K562 (cell line): Measurements from ENCODE around the gene NSMF. TPM values are rescaled to one million over a fixed set of nuclear protein-coding genes. Genes with fewer than 3 reads are reported as not detected.
A peak's percentile ranks its signal among the peaks of the same experiment; 100 is the strongest.

Experiments used
- ATAC-seq: fragments of 200-7000 bp; cut with Tn5 transposase; 3 replicates; pipeline ENCODE4 v1.9.1; 2020; ENCODE audit warnings: moderate library complexity
- BruUV-seq: library from RNA; stranded (reverse); fragments of 400-500 nt; replicated peaks from 2 replicates; lab custom pipeline; 2021; lab: Mats Ljungman, UMichigan
- CTCF ChIA-PET: fragments of 300-600 bp; formaldehyde crosslinking; extraction: SDS; loops from one replicate; lab custom pipeline; 2021; ENCODE audit warnings: low intra/inter-chr PET ratio; lab: Yijun Ruan, JAX
- POLR2A ChIA-PET: fragments of 300-600, 350-650 bp; sonication (Branson Sonifier 250); formaldehyde crosslinking; extraction: SDS; loops from one replicate; lab custom pipeline; 2021; ENCODE audit warnings: antibody characterized with exemption, inconsistent platforms; lab: Yijun Ruan, JAX
- DNase-seq, 4 experiments: peaks; one replicate each; pipeline versions ENCODE4 v3.0.0 to v3.0.0-alpha.2; 2011 to 2018; ENCODE audit warnings: low spot score in 3 of 4, mixed read lengths in 3 of 4; ENCODE audit errors: extremely low read depth in 1 of 4
- FAIRE-seq: peaks from 2 replicates; lab custom pipeline; 2011; peaks lifted over from hg19 to GRCh38; lab: Jason Lieb, UNC
- H2AFZ ChIP-seq: 2 replicates; pipeline ENCODE4 v1.6.0; 2011; ENCODE audit warnings: low read depth, low read length, control low read depth, inconsistent platforms
- H3K27ac ChIP-seq: fragments of 200-600 bp; 3 replicates; pipeline ENCODE4 v1.8.0; 2011; ENCODE audit warnings: low read depth, mild to moderate bottlenecking, control low read depth, inconsistent platforms, low read length, moderate library complexity, mixed read lengths; ENCODE audit errors: extremely low read depth
- H3K27me3 ChIP-seq, 2 experiments: fragments of 300-600 bp in 1 of 2; 2 replicates in 1 of 2; 3 replicates in 1 of 2; pipeline versions ENCODE4 v1.6.0 to v1.8.0; 2011; ENCODE audit warnings: inconsistent platforms in 2 of 2, low read length in 2 of 2, mild to moderate bottlenecking in 1 of 2, mixed read lengths in 1 of 2, moderate library complexity in 1 of 2; ENCODE audit not compliant: control insufficient read depth in 2 of 2, insufficient read depth in 2 of 2
- H3K36me3 ChIP-seq: fragments of 300-600 bp; 3 replicates; pipeline ENCODE4 v1.8.0; 2011; ENCODE audit warnings: mild to moderate bottlenecking, low read length, inconsistent platforms; ENCODE audit not compliant: control insufficient read depth, insufficient read depth
- H3K4me1 ChIP-seq, 2 experiments: fragments of 200-600 bp in 1 of 2; replicated peaks in 1 of 2; 2 replicates in 1 of 2; 3 replicates in 1 of 2; pipeline versions ENCODE4 v1.5.1 to v1.8.0; 2011; ENCODE audit warnings: inconsistent platforms in 2 of 2, low read length in 2 of 2, mild to moderate bottlenecking in 1 of 2, mixed read lengths in 1 of 2, moderate library complexity in 1 of 2; ENCODE audit not compliant: control insufficient read depth in 2 of 2, insufficient read depth in 2 of 2
- H3K4me2 ChIP-seq: 2 replicates; pipeline ENCODE4 v1.6.1; 2011; ENCODE audit warnings: low read length, control low read depth, inconsistent platforms, mixed read lengths; ENCODE audit not compliant: insufficient read depth
- H3K4me3 ChIP-seq: fragments of 200-600 bp; sonication (generic), shearing (Covaris generic); 2 replicates; pipeline ENCODE4 v1.5.1; 2016; ENCODE audit warnings: control low read depth, inconsistent platforms
- H3K79me2 ChIP-seq: fragments of 200-600 bp; 3 replicates; pipeline ENCODE4 v1.8.0; 2011; ENCODE audit warnings: low read length, inconsistent platforms; ENCODE audit not compliant: control insufficient read depth, insufficient read depth
- H3K9ac ChIP-seq, 2 experiments: 2 replicates each; pipeline versions ENCODE4 v1.6.0 to v1.6.1; 2011; ENCODE audit warnings: low read depth in 2 of 2, low read length in 2 of 2, control low read depth in 1 of 2, inconsistent platforms in 1 of 2, mild to moderate bottlenecking in 1 of 2, mixed read lengths in 1 of 2; ENCODE audit not compliant: insufficient read depth in 1 of 2
- H3K9me1 ChIP-seq: one replicate; pipeline ENCODE4 v1.6.0; 2011; ENCODE audit warnings: inconsistent platforms, mild to moderate bottlenecking, low read length, moderate library complexity; ENCODE audit not compliant: control insufficient read depth, insufficient read depth
- H3K9me3 ChIP-seq: replicated peaks from 2 replicates; pipeline ENCODE4 v1.5.1; 2011; ENCODE audit warnings: low read depth, low read length, inconsistent platforms; ENCODE audit not compliant: control insufficient read depth, insufficient read depth
- H4K20me1 ChIP-seq: replicated peaks from 2 replicates; pipeline ENCODE4 v1.6.1; 2011; ENCODE audit warnings: low read length, inconsistent platforms, mixed read lengths; ENCODE audit not compliant: control insufficient read depth, insufficient read depth
- BACH1 ChIP-seq: fragments of 200-800 bp; sonication (Bioruptor generic); IDR thresholded peaks from 2 replicates; pipeline ENCODE4 v1.6.1; 2016; ENCODE audit warnings: missing genetic modification characterization, missing compliant biosample characterization
- FOSL1 ChIP-seq: fragments of 200-800 bp; sonication (Bioruptor generic); conservative IDR thresholded peaks from 2 replicates; pipeline ENCODE4 v1.6.1; 2016; ENCODE audit warnings: missing genetic modification characterization, missing compliant biosample characterization
- GABPB1 ChIP-seq: sonication (generic); formaldehyde crosslinking; IDR thresholded peaks from 2 replicates; pipeline ENCODE4 v1.8.0; 2022; ENCODE audit warnings: mild to moderate bottlenecking, missing genetic modification reagents
- MCM3 ChIP-seq: fragments of 450-650 bp; IDR thresholded peaks from 2 replicates; pipeline ENCODE4 v1.6.1; 2016
- MYC ChIP-seq, 2 experiments: fragments of 250-450 bp in 1 of 2; sonication (Bioruptor Pico) in 1 of 2; IDR thresholded peaks; 2 replicates each; pipeline versions ENCODE4 v1.5.1 to v1.6.1; 2012 to 2021; ENCODE audit warnings: low read depth in 2 of 2, borderline replicate concordance in 1 of 2, improper control_type of control experiment in 1 of 2, low read length in 1 of 2, mild to moderate bottlenecking in 1 of 2, moderate library complexity in 1 of 2
- SMAD4 ChIP-seq: fragments of 250-450 bp; sonication (Bioruptor Pico); conservative IDR thresholded peaks from 2 replicates; pipeline ENCODE4 v1.8.0; 2021; ENCODE audit warnings: inconsistent platforms, mild to moderate bottlenecking, moderate library complexity
- TAF9B ChIP-seq: fragments of 450-650 bp; IDR thresholded peaks from 2 replicates; pipeline ENCODE4 v1.6.1; 2018; ENCODE audit warnings: mild to moderate bottlenecking; ENCODE audit not compliant: partially characterized antibody
- WHSC1 ChIP-seq: IDR thresholded peaks from one replicate; pipeline ENCODE4 v1.6.1; 2012; ENCODE audit warnings: low read length, control low read depth, inconsistent platforms
- ZNF507 ChIP-seq: conservative IDR thresholded peaks from 2 replicates; pipeline ENCODE4 v1.6.1; 2017; ENCODE audit warnings: missing genetic modification characterization, missing compliant biosample characterization
- WGBS: fragments of 100-300 bp; shearing (Covaris generic); methylation state at CpG from one replicate; pipeline ENCODE4 v1.1.6; 2016; ENCODE audit warnings: low coverage, mixed read lengths; ENCODE audit not compliant: insufficient coverage; ENCODE audit errors: missing lambda C conversion rate; 5-methylcytosine and 5-hydroxymethylcytosine counted together
- in situ Hi-C: fragments of 300-500 bp; cut with MboI; formaldehyde crosslinking; loops from 4 replicates; pipeline ENCODE4 v1.15.0; 2018; ENCODE audit warnings: inconsistent platforms, mixed read lengths
- intact Hi-C: fragments of 100-400 bp; cut with micrococcal nuclease; formaldehyde crosslinking; loops from 2 replicates; pipeline ENCODE4 v1.14.2; 2022
- polyA plus RNA-seq, 8 experiments: library from polyadenylated mRNA; depleted of rRNA in 4 of 8; stranded (reverse) in 5 of 8; unstranded in 3 of 8; fragments of >200 nt; fragmentation: Nextera tagmentation in 2 of 8; fragmentation: Illumina TruSeq in 1 of 8; extraction: Ambion mirVana in 2 of 8; extraction: Trizol in 1 of 8; gene quantifications; 2 replicates each; pipeline versions ENCODE4 v1.2.1 to v1.2.3, GENCODE V29; 2011 to 2014; ENCODE audit warnings: inconsistent platforms in 1 of 8, missing spikeins in 1 of 8
- total RNA-seq, 7 experiments: library from RNA; depleted of rRNA in 6 of 7; stranded (reverse); fragments of >200 nt in 6 of 7; fragmentation: Illumina TruSeq in 2 of 7; extraction: Trizol in 2 of 7; gene quantifications; 2 replicates each; pipeline versions ENCODE4 v1.2.1 to v1.2.3, GENCODE V29; 2011 to 2021; ENCODE audit warnings: low replicate concordance in 1 of 7
- TF ChIP-seq, protein P1 (sequence below): fragments of 450-650 bp; IDR thresholded peaks from 2 replicates; pipeline ENCODE4 v1.6.1; 2018; ENCODE audit not compliant: partially characterized antibody
- TF ChIP-seq, protein P2 (sequence below): fragments of 250-450 bp; sonication (Bioruptor Pico); IDR thresholded peaks from 2 replicates; pipeline ENCODE4 v1.8.0; 2022; ENCODE audit warnings: inconsistent platforms, mild to moderate bottlenecking, moderate library complexity, borderline replicate concordance
- TF ChIP-seq, protein P3 (sequence below): sonication (generic); formaldehyde crosslinking; IDR thresholded peaks from 2 replicates; pipeline ENCODE4 v1.8.0; 2022; ENCODE audit warnings: missing genetic modification reagents, mild to moderate bottlenecking, moderate library complexity, borderline replicate concordance
- TF ChIP-seq, protein P4 (sequence below): fragments of 450-650 bp; formaldehyde crosslinking; IDR thresholded peaks from 2 replicates; pipeline ENCODE4 v1.4.0; 2020; ENCODE audit warnings: mild to moderate bottlenecking, mixed read lengths

Gene NSMF
- total and polyA plus RNA-seq, 9 of the 15 experiments (the other 6 are each of a cell fraction or from before 2014, with no cell fraction given): 0.20 to 82.7 (median 29.3) TPM

DNA sequence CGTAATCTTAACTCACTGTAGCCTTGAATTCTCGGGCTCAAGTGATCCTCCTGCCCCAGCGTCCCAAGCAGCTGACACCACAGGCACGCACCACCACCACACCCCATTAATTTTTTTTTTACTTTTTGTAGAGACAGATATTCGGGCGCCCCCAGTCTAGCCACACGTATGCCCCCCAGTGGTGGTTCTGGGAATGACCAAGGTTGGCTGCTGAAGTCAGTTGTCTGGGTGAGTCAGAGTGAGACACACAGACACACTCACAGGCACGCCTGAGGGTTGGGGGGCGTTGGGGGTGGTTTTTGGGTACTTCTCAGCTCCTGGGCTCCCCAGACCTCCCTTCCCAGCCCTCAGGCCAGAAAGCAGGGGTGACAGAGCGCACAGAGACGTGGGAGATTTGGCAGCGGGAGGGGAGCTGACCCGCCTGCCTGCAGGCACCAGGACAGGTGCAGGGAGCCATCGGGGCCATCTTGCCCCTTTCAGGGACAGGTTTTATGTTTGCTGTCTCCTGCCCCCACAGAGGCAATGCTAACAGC, 13.8 kb downstream of the NSMF start:
- Histone ChIP-seq H3K4me2 (peak overlapping the region; percentile 54), H3K9me3 (no peaks in the 10 kb centered on the region), H3K79me2 (no peaks in the 10 kb centered on the region), H3K27me3 (no peaks in the 10 kb centered on the region), H3K27ac (no peak overlapping the region), H3K4me1 (peaks cover 8 to 54% of the 10 kb centered on the region in 2 experiments; a peak in 4 of 5 replicates), H3K9me1 (no peaks in the 10 kb centered on the region), H3K4me3 (no peak overlapping the region), H3K9ac (peak overlapping the region; percentile 19 to 80; a peak in 3 of 4 replicates), H3K36me3 (peaks cover 17% of the 10 kb centered on the region; the same call in 2 of the 3 replicates), H2AFZ (peak overlapping the region; percentile 66), H4K20me1 (no peaks in the 10 kb centered on the region)
- BruUV-seq: no TSS peak
- FAIRE-seq: peak; percentile 93
- in situ Hi-C loops: loop anchor here (5.0 kb wide), 1 partner anchor 158 kb away; no protein-coding TSS in a partner anchor
- 10% methylated on average over 14 of the region's 14 CpGs for whole genome bisulfite sequencing
- ChIA-PET POLR2A (interaction anchor here (1.6 to 1.7 kb wide), 2 partner anchors 8 to 10 kb away, joined by 3 to 4 read pairs; no protein-coding TSS in a partner anchor), CTCF (interaction anchor here (0.5 to 1.1 kb wide), 8 partner anchors 20 to 168 kb away, joined by 3 to 5 read pairs (median 4); partner anchors contain the start of genes EXD3, NRARP and TOR4A)
- peak; percentile 60 to 87 (median 71) for DNase-seq
- peak; percentile 84 for ATAC-seq
- intact Hi-C loops: loop anchor here (5.0 to 10.0 kb wide), 2 partner anchors 89 to 143 kb away; partner anchors contain the start of gene NRARP
- TF ChIP-seq GABPB1 (CRISPR knock-in tag): peak; percentile 34; the same call in 1 of the 2 replicates
- TF ChIP-seq TAF9B: no peak
- 0 out of 2 replicates have a peak, but pooled peaks have one; percentile 41 for TF ChIP-seq MYC (IDR thresholded peaks at IDR 0.05; ENCODE audit: low read depth, low read length)
- TF ChIP-seq MYC (CRISPR knock-in tag; IDR thresholded peaks at IDR 0.05; ENCODE audit: borderline replicate concordance, low read depth): no peak
- TF ChIP-seq MCM3: no peak
- TF ChIP-seq, protein P1, sequence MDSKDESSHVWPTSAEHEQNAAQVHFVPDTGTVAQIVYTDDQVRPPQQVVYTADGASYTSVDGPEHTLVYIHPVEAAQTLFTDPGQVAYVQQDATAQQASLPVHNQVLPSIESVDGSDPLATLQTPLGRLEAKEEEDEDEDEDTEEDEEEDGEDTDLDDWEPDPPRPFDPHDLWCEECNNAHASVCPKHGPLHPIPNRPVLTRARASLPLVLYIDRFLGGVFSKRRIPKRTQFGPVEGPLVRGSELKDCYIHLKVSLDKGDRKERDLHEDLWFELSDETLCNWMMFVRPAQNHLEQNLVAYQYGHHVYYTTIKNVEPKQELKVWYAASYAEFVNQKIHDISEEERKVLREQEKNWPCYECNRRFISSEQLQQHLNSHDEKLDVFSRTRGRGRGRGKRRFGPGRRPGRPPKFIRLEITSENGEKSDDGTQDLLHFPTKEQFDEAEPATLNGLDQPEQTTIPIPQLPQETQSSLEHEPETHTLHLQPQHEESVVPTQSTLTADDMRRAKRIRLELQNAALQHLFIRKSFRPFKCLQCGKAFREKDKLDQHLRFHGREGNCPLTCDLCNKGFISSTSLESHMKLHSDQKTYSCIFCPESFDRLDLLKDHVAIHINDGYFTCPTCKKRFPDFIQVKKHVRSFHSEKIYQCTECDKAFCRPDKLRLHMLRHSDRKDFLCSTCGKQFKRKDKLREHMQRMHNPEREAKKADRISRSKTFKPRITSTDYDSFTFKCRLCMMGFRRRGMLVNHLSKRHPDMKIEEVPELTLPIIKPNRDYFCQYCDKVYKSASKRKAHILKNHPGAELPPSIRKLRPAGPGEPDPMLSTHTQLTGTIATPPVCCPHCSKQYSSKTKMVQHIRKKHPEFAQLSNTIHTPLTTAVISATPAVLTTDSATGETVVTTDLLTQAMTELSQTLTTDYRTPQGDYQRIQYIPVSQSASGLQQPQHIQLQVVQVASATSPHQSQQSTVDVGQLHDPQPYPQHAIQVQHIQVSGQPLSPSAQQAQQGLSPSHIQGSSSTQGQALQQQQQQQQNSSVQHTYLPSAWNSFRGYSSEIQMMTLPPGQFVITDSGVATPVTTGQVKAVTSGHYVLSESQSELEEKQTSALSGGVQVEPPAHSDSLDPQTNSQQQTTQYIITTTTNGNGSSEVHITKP: peak; percentile 37
- TF ChIP-seq, protein P2, sequence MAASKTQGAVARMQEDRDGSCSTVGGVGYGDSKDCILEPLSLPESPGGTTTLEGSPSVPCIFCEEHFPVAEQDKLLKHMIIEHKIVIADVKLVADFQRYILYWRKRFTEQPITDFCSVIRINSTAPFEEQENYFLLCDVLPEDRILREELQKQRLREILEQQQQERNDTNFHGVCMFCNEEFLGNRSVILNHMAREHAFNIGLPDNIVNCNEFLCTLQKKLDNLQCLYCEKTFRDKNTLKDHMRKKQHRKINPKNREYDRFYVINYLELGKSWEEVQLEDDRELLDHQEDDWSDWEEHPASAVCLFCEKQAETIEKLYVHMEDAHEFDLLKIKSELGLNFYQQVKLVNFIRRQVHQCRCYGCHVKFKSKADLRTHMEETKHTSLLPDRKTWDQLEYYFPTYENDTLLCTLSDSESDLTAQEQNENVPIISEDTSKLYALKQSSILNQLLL (CRISPR knock-in tag): no peak
- TF ChIP-seq BACH1 (tag): no peak
- peak; percentile 83 for TF ChIP-seq FOSL1 (tag)
- TF ChIP-seq, protein P3, sequence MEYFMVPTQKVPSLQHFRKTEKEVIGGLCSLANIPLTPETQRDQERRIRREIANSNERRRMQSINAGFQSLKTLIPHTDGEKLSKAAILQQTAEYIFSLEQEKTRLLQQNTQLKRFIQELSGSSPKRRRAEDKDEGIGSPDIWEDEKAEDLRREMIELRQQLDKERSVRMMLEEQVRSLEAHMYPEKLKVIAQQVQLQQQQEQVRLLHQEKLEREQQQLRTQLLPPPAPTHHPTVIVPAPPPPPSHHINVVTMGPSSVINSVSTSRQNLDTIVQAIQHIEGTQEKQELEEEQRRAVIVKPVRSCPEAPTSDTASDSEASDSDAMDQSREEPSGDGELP (CRISPR knock-in tag): peak; percentile 68; the same call in 1 of the 2 replicates
- TF ChIP-seq SMAD4 (CRISPR knock-in tag): peak; percentile 65; the same call in 1 of the 2 replicates
- TF ChIP-seq WHSC1: no peak
- TF ChIP-seq, protein P4, sequence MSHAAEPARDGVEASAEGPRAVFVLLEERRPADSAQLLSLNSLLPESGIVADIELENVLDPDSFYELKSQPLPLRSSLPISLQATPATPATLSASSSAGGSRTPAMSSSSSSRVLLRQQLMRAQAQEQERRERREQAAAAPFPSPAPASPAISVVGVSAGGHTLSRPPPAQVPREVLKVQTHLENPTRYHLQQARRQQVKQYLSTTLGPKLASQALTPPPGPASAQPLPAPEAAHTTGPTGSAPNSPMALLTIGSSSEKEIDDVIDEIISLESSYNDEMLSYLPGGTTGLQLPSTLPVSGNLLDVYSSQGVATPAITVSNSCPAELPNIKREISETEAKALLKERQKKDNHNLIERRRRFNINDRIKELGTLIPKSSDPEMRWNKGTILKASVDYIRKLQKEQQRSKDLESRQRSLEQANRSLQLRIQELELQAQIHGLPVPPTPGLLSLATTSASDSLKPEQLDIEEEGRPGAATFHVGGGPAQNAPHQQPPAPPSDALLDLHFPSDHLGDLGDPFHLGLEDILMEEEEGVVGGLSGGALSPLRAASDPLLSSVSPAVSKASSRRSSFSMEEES (CRISPR knock-in tag): no peak
- TF ChIP-seq ZNF507 (tag): no peak
